Uterus (tissue), 2 donors: ENCODE measurements around the gene PXMP4.

ENCODE experiments used
- CTCF ChIP-seq, 4 experiments: fragments of 200-600 bp in 2 of 4; fragments of 450-650 bp in 2 of 4; sonication (generic) in 2 of 4; IDR thresholded peaks; one replicate each; pipeline ENCODE4 v1.5.1; 2016 to 2019; ENCODE audit warnings: antibody characterized with exemption in 4 of 4, mild to moderate bottlenecking in 2 of 4, moderate library complexity in 1 of 4
- POLR2A ChIP-seq, 2 donors: fragments of 450-650 bp; IDR thresholded peaks; one replicate each; pipeline ENCODE4 v1.6.1; 2016; ENCODE audit warnings: antibody characterized with exemption in 2 of 2, mild to moderate bottlenecking in 1 of 2, moderate library complexity in 1 of 2

GRCh38 chr20:33725607-33726264, 5.6 kb upstream of the PXMP4 start:
- no peak for TF ChIP-seq CTCF (IDR thresholded peaks at IDR 0.05)
- no peak for TF ChIP-seq POLR2A (IDR thresholded peaks at IDR 0.05)
